H1 (cell line): ENCODE results near the gene ASMTL. TPM values are rescaled to one million over a fixed set of nuclear protein-coding genes. Genes with fewer than 3 reads are reported as not detected.

Experiments used
- CHD1 ChIP-seq: IDR thresholded peaks from 2 replicates; pipeline ENCODE4 v1.6.1; 2012; ENCODE audit warnings: low read depth, low read length, improper control_type of control experiment
- CHD7 ChIP-seq: fragments of 300-600 bp; sonication (generic); IDR thresholded peaks from 2 replicates; pipeline ENCODE4 v1.7.1; 2012; ENCODE audit warnings: low read length, moderate library complexity, mild to moderate bottlenecking, inconsistent platforms; ENCODE audit not compliant: insufficient replicate concordance
- CTBP2 ChIP-seq: IDR thresholded peaks from 2 replicates; pipeline ENCODE4 v1.7.0; 2011; ENCODE audit warnings: borderline replicate concordance, mild to moderate bottlenecking, moderate library complexity, mixed read lengths, low read length; ENCODE audit not compliant: insufficient read depth, insufficient read length
- GABPA ChIP-seq: IDR thresholded peaks from 2 replicates; pipeline ENCODE4 v1.6.1; 2011; ENCODE audit warnings: mild to moderate bottlenecking, low read length, moderate library complexity, borderline replicate concordance; ENCODE audit not compliant: insufficient read depth
- HDAC2 ChIP-seq, 2 experiments: fragments of 300-600 bp in 1 of 2; sonication (generic) in 1 of 2; IDR thresholded peaks; 2 replicates each; pipeline ENCODE4 v1.6.1; 2011 to 2012; ENCODE audit warnings: low read depth in 2 of 2, low read length in 2 of 2, mild to moderate bottlenecking in 2 of 2, moderate library complexity in 2 of 2, borderline replicate concordance in 1 of 2, inconsistent platforms in 1 of 2
- JUND ChIP-seq: IDR thresholded peaks from 2 replicates; pipeline ENCODE4 v1.6.1; 2011; ENCODE audit warnings: mild to moderate bottlenecking, improper control_type of control experiment, low read length
- KDM4A ChIP-seq: IDR thresholded peaks from one replicate; pipeline ENCODE4 v1.7.1; 2012; ENCODE audit warnings: low read depth, mild to moderate bottlenecking, moderate library complexity, low read length, inconsistent platforms; ENCODE audit not compliant: severe bottlenecking
- NRF1 ChIP-seq: IDR thresholded peaks from 2 replicates; pipeline ENCODE4 v1.6.1; 2011; ENCODE audit warnings: mild to moderate bottlenecking, low read depth, low read length, improper control_type of control experiment
- POU5F1 ChIP-seq: IDR thresholded peaks from 2 replicates; pipeline ENCODE4 v1.6.1; 2011; ENCODE audit warnings: low read depth, mild to moderate bottlenecking, low read length, moderate library complexity
- YY1 ChIP-seq: IDR thresholded peaks from 2 replicates; pipeline ENCODE4 v1.6.1; 2011; ENCODE audit warnings: low read depth, mild to moderate bottlenecking, low read length
- polyA plus RNA-seq, 7 experiments: library from polyadenylated mRNA; depleted of rRNA in 3 of 7; stranded (reverse) in 5 of 7; unstranded in 2 of 7; fragments of >200 nt in 5 of 7; fragments of 200-250 nt in 2 of 7; gene quantifications; 1 replicate in 5 of 7; 2 replicates in 1 of 7; 4 replicates in 1 of 7; pipeline versions ENCODE4 v1.2.1 to v1.2.3, GENCODE V29; 2011 to 2013; ENCODE audit warnings: missing spikeins in 2 of 7, mixed read lengths in 2 of 7
- total RNA-seq: library from RNA; stranded (reverse); fragmentation: NEBNext Ultra II Directional; extraction: Animal tissue kit (Norgen Biotek cat#: 25700); gene quantifications from 2 replicates; pipeline ENCODE4 v1.2.1, GENCODE V29; 2021

Gene ASMTL
- total and polyA plus RNA-seq, 2 of the 8 experiments (the other 6 are each of a cell fraction or from before 2014, with no cell fraction given): 75.6 to 81.4 TPM

GRCh38 chrX:1472975-1473374 is 20.3 kb upstream of the ASMTL start (continued):
- TF ChIP-seq CHD7 (no peak), GABPA (no peak), CTBP2 (no peak), NRF1 (no peak), KDM4A (no peak), JUND (no peak), POU5F1 (no peak), YY1 (no peak), CHD1 (no peak), HDAC2 (IDR thresholded peaks at IDR 0.05; ENCODE audit: borderline replicate concordance in 1 of 2, low read depth in 2 of 2, low read length in 2 of 2) (no peak)
